ENCODE data around the gene POLE3.
"Not testable (repeated sequence)": the region's sequence is repeated elsewhere in the genome, so short reads cannot be mapped to it uniquely, and the experiment has no call there.

The POLE3 gene

GRCh38 chr9:113410207-113410864, at the start of gene POLE3, which contains the start of gene C9orf43:
Gene POLE3 (minus strand): TSS chr9:113410675. CDS start chr9:113410293, 382 bp downstream.
Gene C9orf43 (plus strand): TSS chr9:113410747. CDS start chr9:113413494, 2,747 bp downstream.
- DNase-seq = peak; percentile 97

DNA sequence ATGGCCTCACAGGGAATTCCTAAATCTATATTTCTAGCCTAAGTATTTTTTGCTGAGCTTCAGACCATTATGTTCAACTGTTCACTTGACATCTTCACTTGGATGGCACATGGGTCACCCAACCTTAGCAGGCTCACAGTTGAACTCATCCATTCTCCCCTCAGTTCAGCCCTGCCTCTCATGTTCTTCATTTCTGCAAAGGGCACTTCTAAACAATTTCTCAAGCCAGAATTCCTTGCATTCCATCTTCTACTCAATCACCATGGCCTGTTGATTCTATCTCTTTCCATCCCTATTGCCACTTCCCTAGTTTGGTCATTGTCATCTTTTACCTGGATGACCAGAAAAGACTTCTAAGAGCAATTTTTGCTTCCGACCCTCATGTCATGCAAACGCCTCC, 45.8 kb upstream of the POLE3 start:
- DNase-seq = no peak

DNA sequence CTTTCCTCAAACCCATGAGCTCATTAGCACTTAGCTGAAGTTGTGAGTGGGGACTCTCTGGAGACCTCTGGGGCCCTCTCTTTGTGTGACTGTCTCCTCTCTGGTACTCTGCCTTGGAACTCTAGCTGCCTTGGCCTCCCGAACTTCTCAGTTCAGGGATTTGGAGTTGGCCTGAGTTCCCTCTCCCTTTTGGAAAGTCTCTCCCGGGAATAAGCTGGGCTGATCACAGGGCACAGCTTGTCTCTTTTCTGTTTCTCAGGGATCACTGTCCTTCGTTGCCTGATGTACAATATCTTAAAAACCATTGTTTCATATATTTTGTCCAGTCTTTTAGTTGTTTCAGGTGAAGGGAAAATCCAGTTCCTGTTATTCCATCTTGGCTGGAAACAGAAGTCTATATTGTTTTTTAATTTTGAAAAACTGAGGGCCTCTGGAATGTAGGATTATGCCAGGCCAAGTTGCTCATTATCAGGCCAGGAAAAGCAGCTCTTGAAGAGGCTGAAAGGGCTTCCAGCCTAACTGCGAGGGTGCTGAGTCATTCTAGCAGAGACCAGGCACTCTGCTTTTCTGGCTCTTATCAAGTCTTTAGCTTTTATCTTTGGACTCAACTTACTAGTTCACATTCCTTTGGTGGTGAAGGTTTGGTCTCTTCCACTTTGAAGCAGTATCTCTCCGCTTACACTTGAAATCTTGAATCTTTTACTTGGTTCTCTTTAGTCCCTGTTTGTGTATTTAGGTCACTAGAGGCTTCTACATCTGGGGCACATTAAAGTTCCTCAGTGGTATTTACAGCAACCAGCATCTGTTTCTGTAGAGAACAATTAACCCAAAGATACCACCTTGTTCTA, 44.7 kb upstream of the POLE3 start:
- no peak for DNase-seq

DNA sequence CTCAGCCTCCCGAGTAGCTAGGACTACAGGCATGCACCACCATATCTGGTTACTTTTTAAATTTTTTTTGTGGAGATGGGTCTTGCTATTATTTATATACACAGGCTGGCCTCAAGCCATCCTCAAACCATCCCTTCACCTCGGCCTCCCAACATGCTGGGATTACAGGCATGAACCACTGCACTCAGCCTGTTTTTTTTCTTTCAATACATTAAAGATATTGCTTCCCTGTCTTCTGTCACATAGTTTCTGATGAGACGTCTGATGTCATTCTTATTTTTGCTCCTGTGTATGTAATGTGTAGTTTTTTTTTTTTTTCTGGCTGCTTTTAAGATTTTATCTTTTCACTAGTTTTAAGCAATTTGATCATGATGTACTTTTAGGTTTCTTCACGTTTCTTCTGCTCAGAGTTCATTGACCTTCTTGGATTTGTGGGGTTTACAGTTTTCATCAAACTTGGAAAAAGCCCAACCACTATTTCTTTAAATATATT, 41.7 kb upstream of the POLE3 start:
- DNase-seq = no peak

DNA sequence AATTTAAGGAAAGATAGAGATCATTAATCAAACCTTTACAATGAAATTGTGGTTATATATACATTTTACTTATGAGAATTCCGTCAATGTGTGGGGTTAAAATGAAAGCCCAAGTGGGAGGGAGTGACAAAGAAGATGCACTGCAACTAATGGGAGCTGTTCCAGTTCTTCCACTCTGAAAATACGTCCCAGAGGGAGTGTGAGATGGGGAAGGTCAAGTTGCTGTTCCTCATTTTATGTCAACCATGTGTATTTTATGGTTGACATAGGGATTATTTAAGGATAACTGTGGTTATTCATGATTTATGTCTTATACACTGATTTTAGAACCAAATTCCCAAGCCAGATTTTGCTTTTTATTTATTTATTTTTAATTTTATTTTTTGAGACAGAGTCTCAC, 38.9 kb upstream of the POLE3 start:
- no peak for DNase-seq

DNA sequence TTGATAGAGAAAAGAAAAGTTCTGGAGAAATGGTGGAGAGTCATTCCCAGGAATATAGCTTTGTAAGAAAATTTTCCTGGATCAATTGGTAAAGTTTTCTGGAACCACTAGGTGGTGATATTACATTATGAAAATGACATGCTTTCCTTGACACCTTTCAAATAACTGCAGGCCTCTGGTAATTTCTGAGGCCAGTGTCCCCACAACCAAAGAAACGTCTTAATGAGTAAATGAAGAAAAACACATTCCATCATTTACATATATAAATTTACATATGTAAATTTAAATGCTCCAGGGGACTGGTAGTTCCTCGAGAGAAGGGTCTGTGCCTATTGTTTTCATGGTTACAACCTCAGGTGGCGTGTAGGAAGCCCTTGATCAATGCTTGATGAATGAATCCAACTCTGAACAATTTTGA, 35.9 kb upstream of the POLE3 start:
- DNase-seq = no peak

GRCh38 chr9:113444736-113445135, 34.3 kb upstream of the POLE3 start:
- no peak for DNase-seq

DNA sequence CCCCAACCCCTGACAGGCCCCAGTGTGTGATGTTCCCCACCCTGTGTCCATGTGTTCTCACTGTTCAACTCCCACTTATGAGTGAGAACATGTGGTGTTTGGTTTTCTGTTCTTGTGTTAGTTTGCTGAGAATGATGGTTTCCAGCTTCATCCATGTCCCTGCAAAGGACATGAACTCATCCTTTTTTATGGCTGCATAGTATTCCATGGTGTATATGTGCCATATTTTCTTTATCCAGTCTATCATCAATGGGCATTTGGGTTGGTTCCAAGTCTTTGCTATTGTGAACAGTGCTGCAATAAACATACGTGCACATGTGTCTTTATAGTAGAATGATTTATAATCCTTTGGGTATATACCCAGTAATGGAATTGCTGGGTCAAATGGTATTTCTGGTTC, 27.2 kb upstream of the POLE3 start:
- not testable (repeated sequence) for DNase-seq

- DNase-seq = no peak
Observed at GRCh38 chr9:113436728-113437515, 26.4 kb upstream of the POLE3 start.

DNA sequence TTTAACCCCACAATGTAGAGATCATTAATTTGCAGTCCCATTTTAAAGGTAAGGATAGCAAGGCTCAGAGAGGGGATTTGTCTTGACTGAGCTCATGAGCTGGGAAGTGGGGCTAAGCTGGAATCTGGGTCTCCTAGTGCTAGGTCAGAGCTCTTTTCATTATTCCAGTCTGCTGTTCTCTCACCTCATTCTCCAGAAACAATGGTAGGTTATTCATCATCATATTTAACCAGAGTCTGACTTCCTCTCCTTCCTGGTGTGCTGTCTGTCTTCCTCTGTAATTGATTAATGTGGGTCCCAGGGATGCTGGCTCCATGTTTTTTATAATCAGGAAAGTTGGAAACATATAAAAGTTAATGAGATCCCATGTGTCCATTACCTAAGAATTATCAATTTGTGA, 20.7 kb upstream of the POLE3 start:
- DNase-seq = no peak

DNA sequence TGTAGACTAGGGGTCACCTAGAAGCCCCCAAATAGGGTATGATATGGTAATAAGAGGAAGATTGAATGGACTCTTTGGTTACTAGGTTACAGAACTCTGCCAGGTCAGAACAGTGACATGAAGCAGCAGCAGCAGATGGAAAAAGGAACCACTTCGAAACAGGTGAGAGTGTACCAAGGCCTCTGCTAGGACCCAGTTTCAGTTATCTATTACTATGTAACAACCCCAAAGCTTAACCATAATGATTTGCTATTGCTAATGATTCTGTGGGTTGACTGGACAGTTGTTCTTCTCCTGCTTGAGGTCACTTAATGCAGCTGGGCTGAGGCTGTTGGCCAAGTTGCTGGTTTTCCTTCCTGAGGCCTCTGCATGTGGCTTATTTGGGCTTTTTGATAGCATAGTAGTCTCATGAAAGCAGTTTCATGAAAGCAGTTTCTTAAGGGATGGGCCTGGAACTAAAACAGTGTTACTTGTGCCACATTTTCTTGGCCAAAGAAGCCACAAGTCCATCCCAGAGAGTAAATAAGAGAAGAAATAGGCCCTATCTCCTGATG, 17.7 kb upstream of the POLE3 start:
- no peak for DNase-seq

GRCh38 chr9:113427629-113428028, 17.2 kb upstream of the POLE3 start:
- no peak for DNase-seq

DNA sequence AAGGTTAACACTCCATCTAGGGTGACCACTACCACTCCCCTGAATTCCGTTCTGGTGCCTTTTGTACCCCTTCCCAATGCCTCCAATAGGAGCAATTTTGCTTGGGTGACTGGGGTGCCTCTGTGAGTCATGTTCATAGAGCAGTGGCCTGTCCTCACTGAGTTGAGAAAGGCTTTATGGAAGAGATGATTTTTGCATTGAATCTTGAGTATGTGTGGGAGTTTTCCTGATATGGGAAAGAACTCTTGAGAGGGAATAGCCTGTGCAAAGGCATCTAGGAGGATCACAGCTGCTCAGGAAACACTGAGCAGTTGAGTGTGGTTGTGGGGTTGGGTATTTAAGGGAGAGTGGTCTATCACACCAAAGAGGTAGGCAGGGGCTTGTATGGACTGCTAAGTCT, 16.2 kb upstream of the POLE3 start:
- DNase-seq = no peak

- DNase-seq = no peak
Observed at GRCh38 chr9:113425072-113425471, 14.6 kb upstream of the POLE3 start.

DNA sequence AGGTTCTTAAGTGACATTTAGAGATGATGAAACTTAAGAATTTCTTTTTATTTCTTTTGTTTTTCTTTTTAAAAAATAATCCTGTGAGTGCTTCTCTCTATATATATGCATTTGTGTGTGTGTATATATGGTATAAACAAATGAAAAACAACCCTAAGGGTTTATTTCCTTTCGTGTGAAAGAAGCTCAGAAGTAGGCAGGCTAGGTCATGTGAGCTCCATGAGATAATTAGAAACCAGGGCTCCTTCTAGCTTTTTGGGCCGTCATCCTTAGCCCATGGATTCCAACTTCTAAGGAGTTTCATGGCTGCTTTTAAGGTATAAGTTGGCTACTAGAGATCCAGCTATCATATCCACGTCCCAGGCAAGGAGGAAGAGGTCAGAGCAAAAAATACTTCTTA, 11.3 kb upstream of the POLE3 start:
- no peak for DNase-seq

GRCh38 chr9:113417370-113417769, 6.9 kb upstream of the POLE3 start:
- no peak for DNase-seq

DNA sequence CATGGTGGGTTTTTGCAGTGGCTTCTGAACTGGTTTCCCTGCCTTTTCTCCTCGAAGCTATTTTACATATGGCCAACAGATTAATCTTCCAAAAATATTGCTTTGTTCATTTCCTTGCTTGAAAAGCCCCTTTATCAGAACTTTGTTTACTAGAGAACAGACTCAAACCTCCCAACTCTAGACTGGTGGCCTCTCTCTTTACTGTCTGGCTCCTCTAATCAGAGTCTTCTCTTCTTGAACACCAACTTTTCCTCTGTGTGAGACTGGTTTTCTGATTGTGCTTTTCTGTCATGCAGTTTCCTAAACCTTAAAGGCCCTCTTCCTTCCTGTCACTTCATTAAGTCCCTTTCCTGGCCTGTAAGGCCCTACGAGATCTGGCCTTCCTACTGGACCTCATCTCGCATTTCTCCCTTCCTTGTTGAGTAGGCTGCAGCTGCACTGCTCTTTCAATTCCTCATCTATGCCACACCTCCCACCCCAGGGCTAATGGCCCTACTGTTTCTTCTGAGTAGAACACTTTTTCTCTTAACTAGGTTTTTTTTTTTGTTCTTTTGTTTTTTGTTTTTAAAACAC, 5.8 kb upstream of the POLE3 start:
- DNase-seq = no peak

DNA sequence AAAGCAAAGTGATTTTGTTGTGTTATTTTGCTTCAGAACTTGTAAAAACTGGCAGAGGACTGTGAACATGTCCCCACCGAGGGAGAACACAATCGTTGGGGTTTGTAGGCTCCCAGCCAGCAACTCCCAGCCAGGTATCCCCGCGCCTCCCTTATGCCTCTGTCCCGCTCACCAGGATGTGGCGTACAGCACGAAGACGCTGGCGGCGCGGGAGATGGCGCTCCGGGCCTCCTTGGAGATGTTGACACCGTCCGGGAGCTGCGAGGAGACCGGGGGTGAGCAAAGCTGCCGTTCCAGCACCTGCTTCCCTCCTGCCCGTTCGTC, 630 bp downstream of the POLE3 start:
- DNase-seq = no peak

- DNase-seq = no peak
Observed at GRCh38 chr9:113409481-113409880, 994 bp downstream of the POLE3 start.

DNA sequence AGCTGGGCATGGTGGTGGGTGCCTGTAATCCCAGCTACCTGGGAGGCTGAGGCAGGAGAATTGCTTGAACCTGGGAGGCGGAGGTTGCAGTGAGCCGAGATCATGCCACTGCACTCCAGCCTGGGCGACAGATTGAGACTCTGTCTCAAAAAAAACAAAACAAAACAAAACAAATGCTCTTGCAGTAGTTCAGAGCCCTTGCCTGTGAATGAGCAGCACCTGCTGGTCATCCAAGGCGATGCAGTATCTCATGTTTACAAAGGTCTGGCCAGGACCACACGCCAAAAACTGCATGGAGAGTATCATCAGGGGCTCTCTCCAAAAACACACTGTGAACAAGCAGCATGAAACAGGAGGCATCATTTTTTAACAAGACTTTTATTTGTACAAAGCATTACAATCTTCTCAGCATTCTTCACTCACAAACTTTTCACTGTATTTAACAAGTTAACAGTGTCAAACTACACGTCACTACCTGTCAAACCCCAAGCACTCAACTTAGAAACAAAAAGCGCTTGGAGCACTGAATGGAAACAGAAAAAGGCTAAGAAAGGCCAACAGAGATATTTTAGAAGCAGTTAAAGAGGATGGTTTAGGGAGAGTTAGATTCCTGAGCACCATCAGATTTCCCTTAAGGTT, 3.5 kb downstream of the POLE3 start:
- peak; percentile 38 for DNase-seq

- DNase-seq = not testable (repeated sequence)
Observed at GRCh38 chr9:113406353-113406752, 4.1 kb downstream of the POLE3 start.

GRCh38 chr9:113403646-113404045, 6.8 kb downstream of the POLE3 start:
- DNase-seq = no peak

Data from SHP77 treated with DMSO at 0.1 percent for 48 hours (cell line).